Right hindlimb (tissue), 1 donor: Measurements from ENCODE around the gene LMF1.

Source experiments
- DNase-seq: peaks from one replicate; pipeline ENCODE4 v3.0.0-alpha.2; 2018

The LMF1 gene

GRCh38 chr16:1002399-1003166 lies 31.8 kb upstream of the LMF1 start:
- DNase-seq = no peak

GRCh38 chr16:1001096-1001495 lies 30.3 kb upstream of the LMF1 start:
- no peak for DNase-seq

GRCh38 chr16:1000608-1001007 lies 29.8 kb upstream of the LMF1 start:
- DNase-seq = no peak

GRCh38 chr16:999677-1000076 lies 28.9 kb upstream of the LMF1 start:
- no peak for DNase-seq

DNA sequence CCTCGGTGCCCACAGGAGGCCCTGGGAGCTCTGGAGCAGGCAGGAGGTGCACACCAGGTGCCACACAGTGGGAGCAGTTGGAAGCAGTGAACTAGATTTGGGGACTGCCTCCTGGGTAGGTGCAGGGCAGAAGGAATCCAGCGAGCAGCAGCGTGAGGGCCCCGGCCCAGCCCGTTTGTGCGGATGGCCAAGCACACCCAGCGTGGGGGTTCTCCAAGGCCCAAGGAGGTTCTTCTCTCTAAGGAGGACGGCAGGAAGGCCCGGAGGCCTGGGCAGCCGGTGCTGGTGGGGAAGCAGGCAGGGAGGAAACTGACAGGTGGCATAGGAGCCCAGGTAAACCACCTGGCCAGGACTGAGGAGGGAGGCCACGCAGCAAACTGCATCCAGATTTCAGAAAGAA lies 27.8 kb upstream of the LMF1 start:
- DNase-seq = no peak

- DNase-seq = no peak
Measured at GRCh38 chr16:998211-998610, 27.4 kb upstream of the LMF1 start.

DNA sequence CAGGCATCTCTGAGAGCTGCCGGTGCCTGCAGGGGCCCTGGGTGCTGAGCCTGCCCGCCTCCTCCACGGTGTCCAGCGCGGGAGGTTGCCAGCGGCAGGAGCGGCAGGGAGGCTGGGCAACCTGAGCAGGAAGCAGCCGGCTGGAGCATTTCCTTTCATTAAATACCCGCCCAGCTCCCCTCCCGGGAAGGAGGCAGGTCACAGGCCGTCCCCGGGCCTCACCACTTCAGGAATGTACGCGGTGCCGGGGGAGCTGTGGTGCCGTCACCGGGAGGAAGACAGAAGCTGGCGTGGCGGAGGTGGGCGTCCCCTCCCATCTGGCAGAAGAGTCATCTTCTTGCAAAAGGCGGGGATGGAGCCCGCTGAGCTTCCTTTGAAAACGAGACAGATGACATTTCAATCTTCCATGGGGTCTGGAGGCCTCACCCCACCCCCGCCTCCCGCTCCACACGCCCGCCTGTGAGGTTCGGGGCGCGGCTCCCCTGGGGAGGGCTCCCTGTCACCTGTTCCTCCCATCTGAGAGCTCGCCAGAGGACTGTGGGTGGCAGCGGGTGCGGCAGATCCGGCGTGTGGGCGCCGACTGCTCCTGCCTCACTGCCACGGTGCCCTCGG lies 26.8 kb upstream of the LMF1 start:
- DNase-seq = peak; percentile 73

DNA sequence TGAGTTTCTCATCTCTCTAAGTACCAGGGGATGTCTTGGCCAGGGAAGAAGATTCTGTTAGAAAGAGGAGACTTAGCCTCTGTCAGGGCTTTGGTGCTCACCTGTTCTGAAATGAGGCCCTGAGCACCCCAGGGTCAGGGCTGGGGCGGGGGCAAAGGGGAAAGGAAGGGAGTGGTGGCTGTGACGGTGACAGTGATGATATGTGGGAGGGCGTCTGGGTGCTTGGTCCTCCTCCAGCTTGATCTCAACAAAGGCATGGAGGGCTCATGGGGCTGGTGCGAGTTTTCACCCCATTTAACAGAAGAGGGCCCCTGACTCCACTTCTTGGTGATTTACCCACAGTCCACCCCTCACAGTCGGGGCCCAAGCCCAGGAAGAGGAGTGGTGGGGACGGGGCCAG lies 25.9 kb upstream of the LMF1 start:
- DNase-seq = no peak

DNA sequence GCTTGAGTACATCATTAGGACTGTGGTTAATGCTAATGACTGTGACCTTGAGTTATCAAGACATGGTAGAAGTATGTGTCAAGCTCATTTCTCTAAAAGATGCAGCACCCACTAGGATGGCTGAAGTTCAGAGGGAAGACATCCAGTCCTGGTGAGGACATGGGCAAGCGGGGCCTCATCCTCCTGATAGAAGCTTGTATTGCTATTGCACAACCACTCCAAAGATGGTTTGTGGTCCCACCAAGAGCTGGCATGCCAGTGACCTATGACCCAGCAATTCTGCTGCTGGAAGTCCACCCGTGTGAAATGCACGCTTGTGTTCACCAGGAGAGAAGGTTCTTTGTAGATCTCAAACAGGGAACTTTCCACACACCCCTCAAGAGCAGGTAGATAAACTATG lies 25.0 kb upstream of the LMF1 start:
- DNase-seq = no peak

- DNase-seq = no peak
Measured at GRCh38 chr16:995087-995486, 24.3 kb upstream of the LMF1 start.

DNA sequence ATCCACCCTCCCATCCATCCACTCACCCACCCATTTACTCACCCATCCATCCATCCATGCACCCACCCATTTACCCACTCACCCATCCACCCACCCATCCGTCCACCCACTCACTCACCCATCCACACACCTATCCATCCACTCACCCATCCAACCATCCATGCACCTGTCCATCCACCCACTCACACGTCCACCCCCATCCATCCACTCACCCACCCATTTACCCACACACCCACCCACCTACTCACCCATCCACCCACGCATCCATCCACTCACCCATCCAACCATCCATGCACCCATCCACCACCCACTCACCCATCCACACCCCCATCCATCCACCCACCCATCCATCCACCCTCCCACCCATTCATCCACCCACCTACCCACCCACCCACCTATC lies 22.9 kb upstream of the LMF1 start:
- DNase-seq = no peak

- DNase-seq = no peak
Measured at GRCh38 chr16:991773-992172, 21.0 kb upstream of the LMF1 start.

DNA sequence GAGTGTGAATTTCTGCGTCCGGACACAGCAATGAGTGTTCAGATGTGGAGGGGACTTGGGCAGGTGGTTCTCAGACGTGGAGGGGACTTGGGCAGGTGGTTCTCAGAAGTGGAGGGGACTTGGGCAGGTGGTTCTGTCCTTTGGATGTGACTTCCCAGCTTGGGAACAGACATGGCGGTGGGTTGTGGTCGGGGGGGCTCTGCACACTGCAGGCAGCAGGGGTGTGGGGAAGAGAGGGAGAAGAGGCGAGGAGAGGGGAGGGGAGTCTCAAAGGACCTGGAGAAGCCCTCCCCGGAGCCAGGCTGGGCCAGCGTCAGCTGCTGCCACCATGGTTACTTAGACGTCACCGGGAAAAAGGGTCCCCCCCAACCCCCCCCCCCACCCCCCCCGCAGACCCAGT lies 20.6 kb upstream of the LMF1 start:
- DNase-seq = no peak

GRCh38 chr16:990516-991291 lies 19.9 kb upstream of the LMF1 start:
- no peak for DNase-seq

GRCh38 chr16:989354-989814 lies 18.6 kb upstream of the LMF1 start:
- no peak for DNase-seq

- peak; percentile 59 for DNase-seq
Measured at GRCh38 chr16:988471-989353, 17.9 kb upstream of the LMF1 start.

GRCh38 chr16:987906-988305 lies 17.1 kb upstream of the LMF1 start:
- DNase-seq = peak; percentile 55

- DNase-seq = peak; percentile 57
Measured at GRCh38 chr16:986925-987582, 16.3 kb upstream of the LMF1 start.

- DNase-seq = no peak
Measured at GRCh38 chr16:986411-986810, 15.6 kb upstream of the LMF1 start.

DNA sequence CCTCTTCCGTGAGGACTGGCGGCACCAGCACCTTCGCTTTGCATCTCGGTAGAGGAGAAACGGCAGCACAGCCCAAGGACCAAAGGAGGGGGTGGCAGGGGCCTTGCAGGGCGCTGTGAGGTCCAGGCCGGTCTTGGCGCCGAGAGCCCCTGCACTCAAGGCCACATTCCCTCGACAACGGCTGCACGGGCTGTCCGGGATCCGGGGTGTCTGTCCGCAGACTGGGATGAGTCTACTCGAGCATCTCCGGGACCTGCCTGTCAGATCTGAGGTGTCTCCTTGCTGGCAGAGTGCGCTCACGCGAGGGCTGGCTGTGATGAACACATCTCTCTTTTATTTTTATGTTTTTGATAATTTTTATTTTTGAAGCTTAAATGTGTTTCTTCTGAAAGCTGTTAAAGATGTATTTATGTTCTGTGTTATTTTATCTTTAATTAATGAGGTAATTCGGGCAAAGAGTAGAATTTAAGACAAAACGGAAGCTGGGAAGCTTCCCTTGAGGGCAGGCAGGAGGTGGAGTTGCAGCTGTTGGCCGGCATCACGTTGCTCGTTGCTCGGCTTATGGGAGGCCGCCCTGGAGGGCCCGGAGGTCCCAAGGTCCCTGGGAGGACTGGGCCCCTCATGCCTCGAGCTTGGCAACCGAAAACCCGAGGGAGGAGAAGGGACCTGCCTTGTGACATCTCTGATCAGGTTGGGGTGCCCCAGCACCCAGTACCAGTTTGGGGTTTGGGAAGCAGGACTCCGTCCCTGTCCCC lies 15.0 kb upstream of the LMF1 start:
- no peak for DNase-seq
